Right atrium auricular region (tissue), 2 donors: ENCODE data around the gene NTNG1. TPM values are rescaled to one million over a fixed set of nuclear protein-coding genes. Genes with fewer than 3 reads are reported as not detected.

Experiments
- DNase-seq: peaks from one replicate; pipeline ENCODE4 v3.0.0-alpha.2; 2019; ENCODE audit warnings: low spot score
- H3K27ac ChIP-seq, 2 donors: fragments of 200-600 bp; sonication (generic); 1 replicate in 1 of 2; 2 replicates in 1 of 2; pipeline ENCODE4 v1.5.1; 2016 to 2019
- H3K27me3 ChIP-seq, 2 donors: fragments of 200-600 bp; sonication (generic); one replicate each; pipeline versions ENCODE4 v1.5.1 to v1.6.0; 2017 to 2019
- H3K36me3 ChIP-seq: fragments of 200-600 bp; sonication (generic); one replicate; pipeline ENCODE4 v1.5.1; 2016
- H3K4me1 ChIP-seq, 2 donors: fragments of 200-600 bp; sonication (generic); one replicate each; pipeline versions ENCODE4 v1.5.1 to v1.6.0; 2017 to 2019
- H3K4me3 ChIP-seq, 2 donors: fragments of 200-600 bp; sonication (generic); 1 replicate in 1 of 2; 2 replicates in 1 of 2; pipeline ENCODE4 v1.5.1; 2017 to 2019; ENCODE audit warnings: mild to moderate bottlenecking in 1 of 2, moderate library complexity in 1 of 2
- H3K9me3 ChIP-seq, 2 donors: fragments of 200-600 bp; sonication (generic); one replicate each; pipeline ENCODE4 v1.5.1; 2019
- total RNA-seq, 2 donors: library from RNA; depleted of rRNA; stranded (reverse); fragments of >200 nt; gene quantifications; one replicate each; pipeline ENCODE4 v1.1.0, GENCODE V29; 2016
- TF ChIP-seq, protein P1 (sequence below), 2 donors: fragments of 200-600 bp; sonication (generic); IDR thresholded peaks; one replicate each; pipeline ENCODE4 v1.5.1; 2019; ENCODE audit warnings: antibody characterized with exemption in 2 of 2

Gene NTNG1
- total RNA-seq, 2 donors from 2014 or later: 1.8 to 2.6 TPM

DNA sequence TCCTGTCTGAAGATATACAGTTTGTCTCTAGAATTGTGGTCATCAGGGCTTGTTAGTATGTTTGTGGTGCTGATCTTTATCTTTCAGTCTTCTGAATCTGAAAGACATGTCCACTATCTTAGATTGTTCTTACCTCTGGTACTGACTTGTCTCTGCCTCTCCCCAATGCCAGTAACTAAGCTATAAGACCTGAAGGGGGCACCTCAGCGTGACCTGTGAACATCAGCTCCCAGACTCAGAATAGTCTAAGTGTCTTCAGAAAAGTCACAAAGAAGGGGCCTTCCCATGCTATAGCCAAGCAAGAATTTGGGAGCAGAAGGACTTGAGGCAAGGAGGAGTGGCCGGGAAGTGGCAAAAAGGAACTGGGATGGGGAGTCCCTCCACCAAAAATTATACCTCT lies 178.1 kb downstream of the NTNG1 start:
- no peak overlapping the region for H3K4me3 ChIP-seq
- H3K4me1 ChIP-seq: no peaks in the 10 kb centered on the region
- TF ChIP-seq, protein P1, sequence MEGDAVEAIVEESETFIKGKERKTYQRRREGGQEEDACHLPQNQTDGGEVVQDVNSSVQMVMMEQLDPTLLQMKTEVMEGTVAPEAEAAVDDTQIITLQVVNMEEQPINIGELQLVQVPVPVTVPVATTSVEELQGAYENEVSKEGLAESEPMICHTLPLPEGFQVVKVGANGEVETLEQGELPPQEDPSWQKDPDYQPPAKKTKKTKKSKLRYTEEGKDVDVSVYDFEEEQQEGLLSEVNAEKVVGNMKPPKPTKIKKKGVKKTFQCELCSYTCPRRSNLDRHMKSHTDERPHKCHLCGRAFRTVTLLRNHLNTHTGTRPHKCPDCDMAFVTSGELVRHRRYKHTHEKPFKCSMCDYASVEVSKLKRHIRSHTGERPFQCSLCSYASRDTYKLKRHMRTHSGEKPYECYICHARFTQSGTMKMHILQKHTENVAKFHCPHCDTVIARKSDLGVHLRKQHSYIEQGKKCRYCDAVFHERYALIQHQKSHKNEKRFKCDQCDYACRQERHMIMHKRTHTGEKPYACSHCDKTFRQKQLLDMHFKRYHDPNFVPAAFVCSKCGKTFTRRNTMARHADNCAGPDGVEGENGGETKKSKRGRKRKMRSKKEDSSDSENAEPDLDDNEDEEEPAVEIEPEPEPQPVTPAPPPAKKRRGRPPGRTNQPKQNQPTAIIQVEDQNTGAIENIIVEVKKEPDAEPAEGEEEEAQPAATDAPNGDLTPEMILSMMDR (IDR thresholded peaks at IDR 0.05): no peak
- no peak overlapping the region for H3K27ac ChIP-seq
- H3K36me3 ChIP-seq: no peaks in the 10 kb centered on the region
- H3K27me3 ChIP-seq: no peaks in the 10 kb centered on the region
- no peaks in the 10 kb centered on the region for H3K9me3 ChIP-seq
- no peak for DNase-seq

DNA sequence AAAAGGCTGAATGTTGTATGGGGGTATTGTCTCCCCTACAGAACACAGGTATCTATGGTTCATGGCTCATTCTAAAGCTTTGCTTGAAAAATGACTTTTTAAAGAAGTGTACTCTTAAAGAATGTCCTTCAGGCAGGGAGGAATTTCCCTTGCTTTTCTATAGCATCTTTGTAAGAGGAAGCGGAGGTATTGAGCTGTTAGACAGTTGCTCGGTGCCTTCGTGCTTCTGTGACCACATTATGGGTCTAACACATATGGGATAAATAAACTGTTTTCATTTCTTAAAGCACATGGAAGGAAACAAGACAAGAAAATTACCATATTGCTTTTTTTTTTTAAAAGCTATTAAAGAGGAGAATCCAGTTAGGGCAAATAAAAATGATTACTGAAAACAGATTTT lies 182.9 kb downstream of the NTNG1 start:
- no peaks in the 10 kb centered on the region for H3K4me1 ChIP-seq
- no peaks in the 10 kb centered on the region for H3K36me3 ChIP-seq
- no peak overlapping the region for H3K27ac ChIP-seq
- no peak overlapping the region for H3K4me3 ChIP-seq
- TF ChIP-seq, protein P1 (IDR thresholded peaks at IDR 0.05): no peak
- no peaks in the 10 kb centered on the region for H3K9me3 ChIP-seq
- no peaks in the 10 kb centered on the region for H3K27me3 ChIP-seq
- DNase-seq: no peak

DNA sequence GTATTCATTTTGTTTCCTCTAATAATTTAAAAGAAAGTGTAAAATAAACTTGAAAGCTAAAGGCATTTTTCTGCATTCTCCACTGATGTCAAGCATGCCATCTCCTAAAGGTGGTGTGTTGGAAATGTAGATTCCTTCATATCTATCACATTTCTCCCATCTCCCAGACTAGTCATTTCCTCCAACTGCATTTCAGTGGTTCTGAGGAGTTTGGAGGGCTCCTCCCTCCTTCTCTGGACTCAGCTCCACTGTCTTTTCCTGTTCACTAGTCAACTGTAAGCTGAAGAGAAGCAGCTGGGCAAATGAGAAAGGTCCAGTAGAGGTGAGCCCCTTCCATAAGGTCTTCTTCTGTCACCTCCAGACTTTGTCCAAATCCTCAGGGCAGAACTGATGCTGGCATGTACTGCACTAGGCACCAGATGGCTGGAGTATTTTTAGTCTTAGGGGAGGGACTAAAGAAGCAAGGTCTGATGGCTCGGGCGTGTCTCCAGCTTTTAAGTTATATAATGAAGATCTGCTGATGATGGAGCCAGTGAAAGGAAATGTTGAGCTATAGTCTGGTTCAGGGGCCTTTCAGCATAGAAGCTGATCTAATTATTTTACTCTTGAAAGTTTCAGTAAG lies 186.1 kb downstream of the NTNG1 start:
- TF ChIP-seq, protein P1 (IDR thresholded peaks at IDR 0.05): no peak
- no peaks in the 10 kb centered on the region for H3K27me3 ChIP-seq
- H3K4me3 ChIP-seq: no peak overlapping the region
- no peak overlapping the region for H3K27ac ChIP-seq
- no peaks in the 10 kb centered on the region for H3K9me3 ChIP-seq
- no peaks in the 10 kb centered on the region for H3K4me1 ChIP-seq
- no peaks in the 10 kb centered on the region for H3K36me3 ChIP-seq
- no peak for DNase-seq

DNA sequence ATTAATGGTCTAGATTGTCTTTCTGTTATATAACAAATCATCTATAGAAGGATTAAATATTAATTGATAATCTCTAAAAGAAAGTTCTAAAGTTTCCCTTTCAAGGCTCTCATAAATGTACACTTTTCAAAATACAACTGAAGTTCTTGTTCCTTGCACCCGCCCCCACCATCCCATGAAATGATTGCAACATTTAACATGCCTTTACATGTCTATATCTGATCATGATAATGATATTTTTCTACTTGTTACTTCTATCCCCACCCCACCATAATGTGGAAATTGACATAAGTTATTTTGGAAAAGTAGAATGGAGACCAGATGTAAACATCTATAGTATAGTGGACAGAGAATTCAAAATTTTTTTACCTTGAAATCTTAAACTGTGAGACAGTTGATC lies 186.6 kb downstream of the NTNG1 start:
- Histone ChIP-seq H3K36me3 (no peaks in the 10 kb centered on the region), H3K27me3 (no peaks in the 10 kb centered on the region), H3K9me3 (no peaks in the 10 kb centered on the region), H3K4me3 (no peak overlapping the region), H3K27ac (no peak overlapping the region), H3K4me1 (no peaks in the 10 kb centered on the region)
- TF ChIP-seq, protein P1 (IDR thresholded peaks at IDR 0.05): no peak
- DNase-seq: no peak

DNA sequence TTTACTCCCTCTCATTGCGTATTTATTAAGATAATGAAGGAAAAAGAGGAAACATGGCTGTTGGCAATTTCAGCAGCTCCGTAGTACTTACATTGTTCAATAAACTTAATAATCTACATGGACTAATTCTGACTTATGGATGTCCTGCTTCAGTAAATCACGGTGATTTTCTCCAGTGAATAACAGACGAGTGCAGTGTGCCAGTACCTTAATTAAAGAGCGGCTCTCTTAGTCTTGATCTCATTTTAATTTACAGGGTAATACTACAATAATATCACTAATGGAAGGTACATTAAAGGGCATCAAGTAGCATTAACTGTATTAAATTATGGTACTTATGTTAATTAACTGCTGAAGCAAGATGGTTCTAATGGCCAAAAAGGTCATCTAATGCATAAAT lies 187.2 kb downstream of the NTNG1 start:
- TF ChIP-seq, protein P1 (IDR thresholded peaks at IDR 0.05): no peak
- no peak overlapping the region for H3K27ac ChIP-seq
- H3K27me3 ChIP-seq: no peaks in the 10 kb centered on the region
- no peaks in the 10 kb centered on the region for H3K9me3 ChIP-seq
- H3K4me1 ChIP-seq: no peaks in the 10 kb centered on the region
- no peak for DNase-seq
- H3K4me3 ChIP-seq: no peak overlapping the region
- no peaks in the 10 kb centered on the region for H3K36me3 ChIP-seq

DNA sequence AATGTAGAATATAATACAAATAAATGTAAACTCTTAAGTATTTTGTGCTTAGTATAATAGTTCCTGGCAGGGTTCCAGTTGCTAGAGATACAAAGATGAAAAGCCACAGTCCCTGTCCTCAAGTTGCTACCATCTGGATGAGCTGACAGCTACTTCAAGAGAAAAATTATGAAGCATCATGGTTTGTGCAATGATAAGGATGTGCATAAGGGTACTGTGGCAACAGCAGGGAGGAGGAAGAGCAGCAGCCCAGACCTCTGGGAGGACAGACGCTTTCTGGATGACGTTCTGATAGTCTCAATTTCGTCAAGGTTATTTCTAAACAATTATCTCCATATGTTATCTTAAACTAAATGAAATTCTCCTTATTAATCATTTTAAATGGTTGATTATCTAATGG lies 198.9 kb downstream of the NTNG1 start:
- Histone ChIP-seq H3K36me3 (no peaks in the 10 kb centered on the region), H3K4me3 (no peak overlapping the region), H3K27me3 (no peaks in the 10 kb centered on the region), H3K4me1 (no peaks in the 10 kb centered on the region), H3K9me3 (no peaks in the 10 kb centered on the region), H3K27ac (no peak overlapping the region)
- TF ChIP-seq, protein P1 (IDR thresholded peaks at IDR 0.05): no peak
- no peak for DNase-seq
